ENCODE data around the gene CTXND2. TPM values are rescaled to one million over a fixed set of nuclear protein-coding genes. Genes with fewer than 3 reads are reported as not detected.
"Not testable (repeated sequence)": the region's sequence is repeated elsewhere in the genome, so short reads cannot be mapped to it uniquely, and the experiment has no call there.

CTXND2 gene
- total RNA-seq, 3 donors from 2014 or later = not detected

DNA sequence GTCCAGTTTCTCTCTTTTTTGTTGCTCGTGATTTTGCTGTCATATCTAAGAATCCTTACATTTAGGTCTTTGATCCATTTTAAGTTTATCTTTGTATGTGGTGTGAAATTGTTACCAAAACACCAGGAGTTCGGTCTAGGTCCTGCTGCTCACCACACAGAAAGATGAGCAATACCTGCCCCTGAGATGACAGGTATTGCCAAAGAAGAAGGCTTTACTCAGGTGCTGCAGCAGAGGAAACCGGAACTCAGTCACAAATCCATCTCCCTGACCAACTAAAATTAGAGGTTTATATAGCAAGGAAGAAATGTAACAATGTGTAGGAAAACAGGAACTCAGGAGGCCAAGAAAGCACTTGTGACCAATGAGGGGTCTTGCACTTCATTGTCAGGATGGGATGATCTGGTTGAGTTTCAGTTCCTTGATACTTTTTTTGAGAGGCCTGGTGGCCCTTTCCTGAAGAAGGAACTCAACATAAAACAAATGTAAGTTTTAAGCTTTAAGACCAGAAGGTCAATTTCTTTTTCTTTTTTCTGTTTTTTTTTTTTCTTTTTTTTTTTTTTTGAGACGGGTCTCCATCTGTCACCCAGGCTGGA is 22.7 kb downstream of the CTXND2 start:
- Mint-ChIP-seq H3K36me3 (ENCODE audit: insufficient read depth) (no peaks in the 10 kb centered on the region), H3K4me3 (no peak overlapping the region), H3K9me3 (no peaks in the 10 kb centered on the region), H3K4me1 (ENCODE audit: low read depth) (peaks cover 5% of the 10 kb centered on the region), H3K27me3 (ENCODE audit: low read depth) (no peaks in the 10 kb centered on the region)
- no peak for DNase-seq
- ATAC-seq = no peak

GRCh38 chr1:150912623-150913022 is 25.7 kb downstream of the CTXND2 start:
- no peak overlapping the region for H3K4me3 Mint-ChIP-seq
- ATAC-seq = no peak
- H3K4me1 Mint-ChIP-seq (ENCODE audit: low read depth) = no peaks in the 10 kb centered on the region
- H3K9me3 Mint-ChIP-seq = no peaks in the 10 kb centered on the region
- H3K36me3 Mint-ChIP-seq (ENCODE audit: insufficient read depth) = no peaks in the 10 kb centered on the region
- no peak for DNase-seq
- no peaks in the 10 kb centered on the region for H3K27me3 Mint-ChIP-seq (ENCODE audit: low read depth)

- H3K9me3 Mint-ChIP-seq = no peaks in the 10 kb centered on the region
- ATAC-seq (no peak), DNase-seq (no peak)
- H3K27me3 Mint-ChIP-seq (ENCODE audit: low read depth) = no peaks in the 10 kb centered on the region
- no peaks in the 10 kb centered on the region for H3K36me3 Mint-ChIP-seq (ENCODE audit: insufficient read depth)
- peaks cover 5% of the 10 kb centered on the region for H3K4me1 Mint-ChIP-seq (ENCODE audit: low read depth)
- no peak overlapping the region for H3K4me3 Mint-ChIP-seq
These were observed 30.5 kb downstream of the CTXND2 start for GRCh38 chr1:150917387-150917786.

DNA sequence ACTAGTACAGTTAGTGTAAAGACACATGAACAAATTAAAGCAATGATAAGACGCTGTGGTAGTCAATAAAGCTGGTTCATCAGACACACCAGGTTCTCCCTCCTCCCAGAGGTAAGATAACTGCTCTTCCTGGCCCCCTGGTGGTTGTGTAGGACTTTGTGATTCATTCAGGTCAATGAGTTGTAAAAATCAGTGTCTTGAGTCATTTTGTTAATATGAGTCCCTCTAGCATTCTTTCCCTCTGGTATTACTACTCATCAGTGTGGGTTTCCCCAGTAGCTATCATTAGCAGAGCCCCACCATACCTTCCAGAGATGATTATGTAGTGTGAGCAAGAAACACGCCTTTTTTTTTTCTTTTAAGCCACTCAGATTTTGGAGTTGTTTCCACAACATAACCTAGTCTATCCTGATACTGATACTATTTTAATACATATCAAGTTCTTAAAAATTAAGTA is 35.6 kb downstream of the CTXND2 start:
- no peaks in the 10 kb centered on the region for H3K9me3 Mint-ChIP-seq
- H3K4me1 Mint-ChIP-seq (ENCODE audit: low read depth) = peaks cover 19% of the 10 kb centered on the region
- H3K27me3 Mint-ChIP-seq (ENCODE audit: low read depth) = no peaks in the 10 kb centered on the region
- peaks cover 3% of the 10 kb centered on the region for H3K36me3 Mint-ChIP-seq (ENCODE audit: insufficient read depth)
- ATAC-seq (peak; percentile 89 to 90), DNase-seq (peak; percentile 77)
- H3K4me3 Mint-ChIP-seq = peak overlapping the region; percentile 55

- ATAC-seq (no peak), DNase-seq (no peak)
- no peaks in the 10 kb centered on the region for H3K27me3 Mint-ChIP-seq (ENCODE audit: low read depth)
These were observed 38.1 kb downstream of the CTXND2 start for GRCh38 chr1:150925080-150925479.

DNA sequence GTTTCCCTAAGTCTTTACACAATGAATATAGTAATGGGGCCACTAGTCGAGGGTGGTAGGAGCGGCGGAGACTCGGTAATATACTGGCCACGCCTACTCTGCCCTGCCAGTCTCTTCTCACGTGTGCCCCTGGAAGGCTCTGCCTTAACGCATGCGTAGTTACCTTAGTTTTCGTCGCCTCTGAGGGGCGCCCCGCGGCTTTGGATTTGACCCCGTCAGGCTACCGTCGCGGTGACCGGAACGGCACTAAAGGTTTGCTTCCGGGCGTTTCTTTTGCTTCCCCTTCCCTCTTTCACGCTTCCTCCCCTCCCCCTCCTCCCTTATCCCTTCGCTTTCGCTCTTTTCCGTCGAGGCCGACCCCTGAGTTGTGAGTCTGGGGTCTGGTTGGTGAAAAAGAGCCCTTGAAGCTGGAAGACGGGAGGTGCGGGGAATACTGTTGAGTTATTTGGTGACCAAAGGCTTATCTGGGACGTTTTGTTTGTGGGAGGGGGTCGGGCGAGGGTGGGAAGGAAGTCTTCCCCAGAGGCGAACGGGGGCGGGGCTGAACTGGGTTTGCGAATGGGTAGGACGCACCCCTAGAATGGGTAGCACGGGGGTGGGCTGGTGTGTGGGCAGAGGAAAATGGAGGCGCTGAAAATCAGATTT is 39.3 kb downstream of the CTXND2 start, which contains the start of gene SETDB1:
Gene SETDB1 (plus strand): TSS at position 267 of the 645 bp plus-strand sequence. CDS start 1,352 bp downstream, outside the sequence.
- peak; percentile 87 for DNase-seq
- Mint-ChIP-seq H3K27me3 (ENCODE audit: low read depth) (no peaks in the 10 kb centered on the region), H3K4me1 (ENCODE audit: low read depth) (peaks cover 21% of the 10 kb centered on the region), H3K4me3 (peak within 1 kb of the TSS; percentile 95), H3K9me3 (no peaks in the 10 kb centered on the region), H3K36me3 (ENCODE audit: insufficient read depth) (peaks cover 29% of the 10 kb centered on the region)
- ATAC-seq = peak; percentile 87 to 89

More at GRCh38 chr1:150925080-150925479, 38.1 kb downstream of the CTXND2 start:
- H3K9me3 Mint-ChIP-seq = no peaks in the 10 kb centered on the region
- peaks cover 21% of the 10 kb centered on the region for H3K4me1 Mint-ChIP-seq (ENCODE audit: low read depth)
- peak overlapping the region; percentile 95 for H3K4me3 Mint-ChIP-seq
- peaks cover 22% of the 10 kb centered on the region for H3K36me3 Mint-ChIP-seq (ENCODE audit: insufficient read depth)

DNA sequence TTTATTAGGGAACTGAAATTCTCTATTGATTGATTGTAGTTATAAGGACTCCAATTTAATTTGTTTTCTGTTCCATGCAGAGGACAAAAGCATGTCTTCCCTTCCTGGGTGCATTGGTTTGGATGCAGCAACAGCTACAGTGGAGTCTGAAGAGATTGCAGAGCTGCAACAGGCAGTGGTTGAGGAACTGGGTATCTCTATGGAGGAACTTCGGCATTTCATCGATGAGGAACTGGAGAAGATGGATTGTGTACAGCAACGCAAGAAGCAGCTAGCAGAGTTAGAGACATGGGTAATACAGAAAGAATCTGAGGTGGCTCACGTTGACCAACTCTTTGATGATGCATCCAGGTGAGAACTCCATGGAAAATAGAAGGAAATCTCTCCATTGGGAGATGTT is 40.7 kb downstream of the CTXND2 start:
- H3K9me3 Mint-ChIP-seq = peaks cover 2% of the 10 kb centered on the region
- DNase-seq (no peak), ATAC-seq (no peak)
- H3K27me3 Mint-ChIP-seq (ENCODE audit: low read depth) = no peaks in the 10 kb centered on the region
- H3K4me1 Mint-ChIP-seq (ENCODE audit: low read depth) = peaks cover 14% of the 10 kb centered on the region
- H3K4me3 Mint-ChIP-seq = peak overlapping the region; percentile 95
- H3K36me3 Mint-ChIP-seq (ENCODE audit: insufficient read depth) = peaks cover 38% of the 10 kb centered on the region

- H3K36me3 Mint-ChIP-seq (ENCODE audit: insufficient read depth) = peaks cover 40% of the 10 kb centered on the region
- ATAC-seq (no peak), DNase-seq (no peak)
- no peaks in the 10 kb centered on the region for H3K27me3 Mint-ChIP-seq (ENCODE audit: low read depth)
- no peak overlapping the region for H3K4me3 Mint-ChIP-seq
- peaks cover 3% of the 10 kb centered on the region for H3K9me3 Mint-ChIP-seq
- peaks cover 10% of the 10 kb centered on the region for H3K4me1 Mint-ChIP-seq (ENCODE audit: low read depth)
These were observed 41.4 kb downstream of the CTXND2 start for GRCh38 chr1:150928286-150928685.

- ATAC-seq; H3K4me3 Mint-ChIP-seq; H3K9me3 Mint-ChIP-seq; H3K27me3 Mint-ChIP-seq (ENCODE audit: low read depth); DNase-seq: not testable (repeated sequence)
- Mint-ChIP-seq H3K4me1 (ENCODE audit: low read depth) (peaks cover 10% of the 10 kb centered on the region), H3K36me3 (ENCODE audit: insufficient read depth) (peaks cover 40% of the 10 kb centered on the region)
These were observed 41.8 kb downstream of the CTXND2 start for GRCh38 chr1:150928775-150929174.

- DNase-seq (no peak), ATAC-seq (no peak)
- Mint-ChIP-seq H3K36me3 (ENCODE audit: insufficient read depth) (peaks cover 51% of the 10 kb centered on the region), H3K9me3 (peaks cover 3% of the 10 kb centered on the region), H3K4me3 (no peak overlapping the region), H3K4me1 (ENCODE audit: low read depth) (peaks cover 18% of the 10 kb centered on the region), H3K27me3 (ENCODE audit: low read depth) (no peaks in the 10 kb centered on the region)
These were observed 44.8 kb downstream of the CTXND2 start for GRCh38 chr1:150931773-150932172.

DNA sequence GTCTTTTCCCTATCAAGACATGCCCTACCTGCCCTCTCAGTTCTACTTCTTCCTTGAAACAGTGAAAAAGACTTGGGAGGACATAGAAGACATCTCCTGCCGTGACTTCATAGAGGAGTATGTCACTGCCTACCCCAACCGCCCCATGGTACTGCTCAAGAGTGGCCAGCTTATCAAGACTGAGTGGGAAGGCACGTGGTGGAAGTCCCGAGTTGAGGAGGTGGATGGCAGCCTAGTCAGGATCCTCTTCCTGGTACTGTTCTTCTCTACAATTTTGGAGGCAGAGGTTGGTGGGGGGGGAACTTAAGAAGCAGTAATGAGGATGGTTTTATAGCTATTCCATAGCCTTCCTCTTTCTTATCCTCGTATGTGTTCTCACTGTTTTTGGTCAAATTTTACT is 57.9 kb downstream of the CTXND2 start:
- Mint-ChIP-seq H3K27me3 (ENCODE audit: low read depth) (no peaks in the 10 kb centered on the region), H3K9me3 (no peaks in the 10 kb centered on the region), H3K4me1 (ENCODE audit: low read depth) (no peaks in the 10 kb centered on the region), H3K4me3 (no peak overlapping the region), H3K36me3 (ENCODE audit: insufficient read depth) (peaks cover 39% of the 10 kb centered on the region)
- DNase-seq (no peak), ATAC-seq (no peak)

DNA sequence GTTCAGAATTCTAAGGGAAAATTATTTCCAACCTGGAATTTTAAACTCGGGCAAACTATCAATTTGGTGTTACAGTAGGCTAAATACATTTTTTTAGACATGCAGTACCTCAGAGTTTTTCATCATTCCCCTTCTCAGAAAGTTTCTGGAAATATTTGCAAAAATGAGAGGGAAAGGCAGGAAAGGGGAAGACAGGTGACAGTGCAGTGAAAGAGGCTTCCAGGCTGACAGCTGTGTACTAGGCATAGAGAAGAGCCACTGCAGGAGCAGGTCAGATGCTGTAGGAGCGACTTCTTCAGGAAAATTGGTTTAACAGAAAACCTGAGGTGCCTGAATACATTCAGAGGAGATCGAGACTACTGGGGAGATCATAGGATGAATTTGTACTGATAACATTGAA is 67.8 kb downstream of the CTXND2 start:
- H3K9me3 Mint-ChIP-seq = no peaks in the 10 kb centered on the region
- H3K36me3 Mint-ChIP-seq (ENCODE audit: insufficient read depth) = peaks cover 53% of the 10 kb centered on the region
- no peak overlapping the region for H3K4me3 Mint-ChIP-seq
- no peak for DNase-seq
- ATAC-seq = no peak
- no peaks in the 10 kb centered on the region for H3K27me3 Mint-ChIP-seq (ENCODE audit: low read depth)
- no peaks in the 10 kb centered on the region for H3K4me1 Mint-ChIP-seq (ENCODE audit: low read depth)

DNA sequence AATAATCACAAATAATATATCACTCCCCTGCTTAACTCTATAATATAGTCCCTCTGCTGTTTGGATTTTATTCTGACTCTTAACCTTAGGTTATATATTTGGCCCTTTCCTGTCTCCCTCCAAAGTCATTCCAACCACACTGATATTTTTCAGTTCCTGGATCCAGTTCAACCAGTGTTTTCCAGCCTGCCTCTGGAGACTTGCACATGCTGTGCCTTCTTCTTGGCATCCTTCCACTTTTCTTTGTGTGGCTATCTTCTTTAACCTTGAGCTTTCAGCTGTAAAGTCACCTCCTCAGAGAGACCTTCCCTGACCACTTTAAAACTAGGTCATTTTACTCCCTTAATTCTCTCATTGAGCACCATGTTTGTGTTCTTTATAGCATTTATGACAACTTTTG is 68.3 kb downstream of the CTXND2 start:
- no peaks in the 10 kb centered on the region for H3K4me1 Mint-ChIP-seq (ENCODE audit: low read depth)
- H3K27me3 Mint-ChIP-seq (ENCODE audit: low read depth) = no peaks in the 10 kb centered on the region
- DNase-seq (no peak), ATAC-seq (no peak)
- peaks cover 53% of the 10 kb centered on the region for H3K36me3 Mint-ChIP-seq (ENCODE audit: insufficient read depth)
- H3K4me3 Mint-ChIP-seq = no peak overlapping the region
- no peaks in the 10 kb centered on the region for H3K9me3 Mint-ChIP-seq

GRCh38 chr1:150957666-150958065 is 70.7 kb downstream of the CTXND2 start:
- Mint-ChIP-seq H3K9me3 (no peaks in the 10 kb centered on the region), H3K4me3 (no peak overlapping the region), H3K4me1 (ENCODE audit: low read depth) (no peaks in the 10 kb centered on the region), H3K27me3 (ENCODE audit: low read depth) (no peaks in the 10 kb centered on the region), H3K36me3 (ENCODE audit: insufficient read depth) (peaks cover 46% of the 10 kb centered on the region)
- DNase-seq (no peak), ATAC-seq (no peak)

GRCh38 chr1:150960646-150961045 is 73.7 kb downstream of the CTXND2 start:
- ATAC-seq (no peak), DNase-seq (no peak)
- no peaks in the 10 kb centered on the region for H3K4me1 Mint-ChIP-seq (ENCODE audit: low read depth)
- peaks cover 48% of the 10 kb centered on the region for H3K36me3 Mint-ChIP-seq (ENCODE audit: insufficient read depth)
- no peaks in the 10 kb centered on the region for H3K27me3 Mint-ChIP-seq (ENCODE audit: low read depth)
- H3K4me3 Mint-ChIP-seq = no peak overlapping the region
- no peaks in the 10 kb centered on the region for H3K9me3 Mint-ChIP-seq
